HG03558 (cell line): ENCODE measurements around the gene HSD11B2.

Source experiments
- ATAC-seq: cut with Tn5 transposase; IDR thresholded peaks from one replicate; pipeline ENCODE4 v1.9.1; 2021; ENCODE audit warnings: moderate number of reproducible peaks; ENCODE audit not compliant: unreplicated experiment; ENCODE audit errors: extremely low read depth

The HSD11B2 gene

GRCh38 chr16:67396159-67397035 lies 34.5 kb upstream of the HSD11B2 start:
- no peak for ATAC-seq

- ATAC-seq = no peak
These were observed 33.7 kb upstream of the HSD11B2 start for GRCh38 chr16:67397036-67397801.

- no peak for ATAC-seq
These were observed 32.9 kb upstream of the HSD11B2 start for GRCh38 chr16:67397812-67398545.

- no peak for ATAC-seq
These were observed 32.2 kb upstream of the HSD11B2 start for GRCh38 chr16:67398546-67399217.

- ATAC-seq = no peak
These were observed 31.6 kb upstream of the HSD11B2 start for GRCh38 chr16:67399218-67399733.

- no peak for ATAC-seq
These were observed 30.9 kb upstream of the HSD11B2 start for GRCh38 chr16:67399749-67400704.

GRCh38 chr16:67400901-67401300 lies 30.0 kb upstream of the HSD11B2 start:
- ATAC-seq = no peak

- no peak for ATAC-seq
These were observed 26.9 kb upstream of the HSD11B2 start for GRCh38 chr16:67403976-67404555.

- no peak for ATAC-seq
These were observed 26.1 kb upstream of the HSD11B2 start for GRCh38 chr16:67404740-67405226.

GRCh38 chr16:67405336-67405735 lies 25.6 kb upstream of the HSD11B2 start:
- ATAC-seq = no peak

GRCh38 chr16:67406111-67406971 lies 24.6 kb upstream of the HSD11B2 start:
- ATAC-seq = no peak

GRCh38 chr16:67407176-67407787 lies 23.6 kb upstream of the HSD11B2 start:
- no peak for ATAC-seq

GRCh38 chr16:67407788-67408452 lies 23.0 kb upstream of the HSD11B2 start:
- no peak for ATAC-seq

- ATAC-seq = no peak
These were observed 21.3 kb upstream of the HSD11B2 start for GRCh38 chr16:67409631-67410030.

- ATAC-seq = no peak
These were observed 19.6 kb upstream of the HSD11B2 start for GRCh38 chr16:67411339-67411738.

GRCh38 chr16:67412294-67412693 lies 18.6 kb upstream of the HSD11B2 start:
- no peak for ATAC-seq
